Activated CD4-positive, alpha-beta T cell treated with anti-CD3 and anti-CD28 coated beads, Interleukin-2, amount 50 U/mL, for 4 hours (primary cell): ENCODE measurements around the gene P4HA1.

ENCODE experiments used
- DNase-seq, 2 experiments: peaks; one replicate each; pipeline ENCODE4 v3.0.0-alpha.2; 2020

P4HA1 gene

DNA sequence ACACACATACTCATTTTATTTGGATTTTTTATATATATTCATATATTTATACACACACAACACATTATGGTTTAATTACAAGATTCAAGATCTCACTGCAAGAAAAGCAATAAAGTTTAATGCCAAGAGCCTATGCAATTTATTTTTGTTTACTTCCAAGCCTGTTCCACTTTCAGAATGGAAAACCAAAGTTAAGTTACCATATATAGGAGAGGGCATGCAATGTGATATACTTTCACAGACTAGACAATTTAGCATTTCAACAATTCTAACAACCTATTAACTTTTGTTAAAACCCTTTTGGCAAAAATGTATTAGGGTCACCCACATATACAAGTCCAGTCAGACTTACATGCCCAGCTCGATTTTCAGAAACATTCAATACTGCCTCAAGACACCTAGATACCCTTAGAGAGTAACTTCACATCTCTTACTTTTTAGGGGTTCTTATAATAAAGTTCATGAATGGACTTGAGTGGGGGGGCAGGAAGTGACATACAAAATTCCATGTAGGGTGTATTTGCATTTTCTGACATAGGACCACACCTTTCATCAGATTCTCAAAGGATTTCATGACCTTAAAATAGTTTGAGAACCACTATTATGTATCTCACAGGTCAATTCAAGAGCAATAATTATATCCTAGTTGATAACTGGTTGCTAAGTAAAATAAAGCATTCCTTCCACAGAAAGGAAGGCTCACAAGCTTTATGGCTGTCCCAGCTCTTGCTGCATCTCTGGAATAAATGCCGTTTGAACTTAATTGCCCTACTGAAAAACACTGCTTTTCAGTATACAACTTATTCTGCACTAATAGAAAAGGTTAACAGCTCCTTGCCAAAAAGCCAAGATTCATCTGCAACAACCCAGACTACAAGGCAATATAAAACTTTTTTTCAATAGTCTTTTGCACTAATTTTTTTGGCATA lies 2.5 kb downstream of the P4HA1 start:
- no peak for DNase-seq

DNA sequence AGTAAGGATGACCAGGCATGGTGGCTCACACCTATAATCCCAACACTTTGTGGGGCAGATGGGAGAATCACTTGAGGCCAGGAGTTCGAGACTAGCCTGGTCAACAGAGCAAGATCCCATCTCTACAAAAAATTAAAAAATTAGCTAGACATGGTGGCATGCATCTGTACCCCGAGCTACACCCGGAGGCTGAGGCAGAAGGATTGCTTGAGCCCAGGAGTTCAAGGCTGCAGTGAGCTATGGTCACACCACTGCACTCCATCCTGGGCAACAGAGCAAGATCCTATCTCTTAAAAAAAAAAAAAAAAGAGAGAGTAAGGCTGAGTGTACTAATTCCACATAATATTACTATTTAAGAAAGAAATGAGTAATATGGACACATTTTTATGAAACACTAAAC lies 3.8 kb downstream of the P4HA1 start:
- no peak for DNase-seq

GRCh38 chr10:73088304-73088703 lies 8.4 kb downstream of the P4HA1 start:
- no peak for DNase-seq

DNA sequence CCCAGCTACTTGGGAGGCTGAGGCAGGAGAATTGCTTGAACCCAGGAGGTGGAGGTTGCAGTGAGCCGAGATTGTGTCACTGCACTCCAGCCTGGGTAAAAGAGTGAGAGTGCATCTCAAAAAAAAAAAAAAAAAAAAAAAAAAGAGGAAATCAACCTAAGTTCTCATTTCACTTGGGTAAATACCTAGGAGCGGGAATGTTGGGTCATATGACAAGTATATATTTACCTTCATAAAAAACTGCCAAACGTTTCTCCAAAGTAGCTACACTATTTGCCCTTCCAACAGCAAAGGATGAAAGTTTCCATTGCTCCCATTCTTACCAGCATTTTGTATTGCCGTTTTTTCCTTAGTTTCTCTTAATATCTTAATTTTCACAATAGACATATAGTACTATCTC lies 9.8 kb downstream of the P4HA1 start:
- no peak for DNase-seq

- DNase-seq, result no peak
Measured at GRCh38 chr10:73084209-73084608, 12.5 kb downstream of the P4HA1 start.

GRCh38 chr10:73083221-73083620 lies 13.4 kb downstream of the P4HA1 start:
- DNase-seq, result no peak

DNA sequence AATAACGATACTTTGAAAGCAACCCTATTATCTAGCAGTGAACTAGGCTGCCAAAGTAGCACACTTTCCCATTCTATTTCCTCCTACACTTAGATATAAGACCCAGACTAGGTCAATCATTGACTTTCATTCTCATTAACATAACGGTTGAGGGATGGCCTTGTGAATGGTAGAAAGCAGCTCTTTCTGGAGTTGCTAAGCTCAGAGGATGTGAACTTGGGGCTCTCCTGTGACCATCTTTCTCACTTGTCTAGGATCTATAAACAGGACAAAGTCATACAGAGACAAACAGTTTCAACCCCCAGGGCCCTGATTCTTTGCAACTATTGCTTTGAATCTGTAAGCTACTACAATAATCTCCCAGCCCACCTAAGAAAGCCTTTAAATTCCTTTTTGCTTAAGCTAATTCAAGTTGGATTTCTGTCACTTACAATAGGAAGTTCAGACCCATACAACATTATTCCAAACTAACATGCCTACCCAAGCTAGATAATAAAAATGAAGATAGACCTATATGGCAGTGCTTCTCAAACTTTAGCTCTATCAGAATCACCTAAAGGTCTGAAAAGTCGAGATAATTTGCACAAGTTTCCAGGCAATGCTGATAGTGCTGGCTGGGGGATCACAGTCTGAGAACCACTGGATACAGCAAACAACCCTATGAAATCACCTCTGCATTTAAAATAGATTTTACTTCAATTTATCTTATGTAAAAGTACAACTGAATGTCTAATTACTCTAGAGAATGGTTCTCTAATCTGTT lies 16.7 kb downstream of the P4HA1 start:
- no peak for DNase-seq

- DNase-seq, result no peak
Measured at GRCh38 chr10:73076360-73077183, 20.1 kb downstream of the P4HA1 start.

DNA sequence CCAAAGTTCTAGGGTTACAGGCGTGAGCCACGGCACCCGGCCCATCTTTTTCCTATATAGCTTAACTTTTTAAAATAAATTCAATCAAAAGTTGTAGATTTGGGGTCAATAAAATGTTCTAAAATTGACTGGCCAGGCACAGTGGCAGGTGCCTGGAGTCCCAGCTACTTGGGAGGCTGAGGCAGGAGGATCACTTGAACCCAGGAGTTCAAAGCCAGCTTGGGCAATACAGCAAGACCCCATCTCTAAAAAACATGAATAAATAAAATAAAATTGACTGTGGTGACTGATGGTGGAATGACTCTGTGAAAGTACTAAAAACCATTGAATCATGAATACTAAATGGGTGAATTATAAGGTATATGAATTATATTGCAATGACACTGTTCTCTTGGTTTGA lies 20.8 kb downstream of the P4HA1 start:
- DNase-seq, result no peak

DNA sequence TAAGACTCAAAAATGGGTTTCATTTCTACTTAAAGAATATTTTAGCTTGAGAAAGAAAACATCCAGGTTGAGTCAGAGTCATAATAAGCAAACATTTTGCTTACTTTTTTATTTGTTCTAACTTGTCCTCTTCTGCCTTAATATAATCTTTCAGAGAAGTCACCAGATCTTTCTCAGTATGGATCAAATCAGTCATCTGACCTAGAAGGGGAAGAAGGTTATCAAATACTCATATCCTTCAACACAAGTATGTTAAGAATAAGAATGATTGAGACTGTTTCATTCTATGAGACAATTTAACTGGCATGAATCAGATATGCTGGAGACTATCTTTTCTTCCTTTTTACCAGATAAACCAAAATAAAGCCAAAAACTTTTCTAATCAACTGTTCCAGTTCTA lies 23.0 kb downstream of the P4HA1 start:
- DNase-seq, result no peak

DNA sequence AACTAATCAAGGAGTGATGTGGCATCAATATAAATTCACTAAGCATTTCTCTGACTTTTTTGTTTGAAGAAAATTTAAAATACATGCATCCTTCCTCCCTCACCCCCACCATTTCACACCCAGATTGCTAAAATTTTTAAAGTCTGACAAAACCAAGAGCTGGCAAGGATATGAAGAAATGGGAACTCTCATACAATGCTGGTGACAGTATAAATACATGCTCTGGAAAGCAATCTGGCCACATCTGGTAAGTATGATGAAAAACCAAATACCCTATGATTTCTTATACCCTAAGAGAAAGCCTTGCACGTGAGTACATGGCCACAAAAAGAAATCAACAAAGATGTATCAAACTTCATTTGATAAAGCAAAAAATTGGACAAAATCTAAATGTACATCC lies 31.2 kb downstream of the P4HA1 start:
- no peak for DNase-seq

- DNase-seq, result no peak
Measured at GRCh38 chr10:73061743-73062142, 34.9 kb downstream of the P4HA1 start.

- no peak for DNase-seq
Measured at GRCh38 chr10:73060738-73061635, 35.7 kb downstream of the P4HA1 start.

DNA sequence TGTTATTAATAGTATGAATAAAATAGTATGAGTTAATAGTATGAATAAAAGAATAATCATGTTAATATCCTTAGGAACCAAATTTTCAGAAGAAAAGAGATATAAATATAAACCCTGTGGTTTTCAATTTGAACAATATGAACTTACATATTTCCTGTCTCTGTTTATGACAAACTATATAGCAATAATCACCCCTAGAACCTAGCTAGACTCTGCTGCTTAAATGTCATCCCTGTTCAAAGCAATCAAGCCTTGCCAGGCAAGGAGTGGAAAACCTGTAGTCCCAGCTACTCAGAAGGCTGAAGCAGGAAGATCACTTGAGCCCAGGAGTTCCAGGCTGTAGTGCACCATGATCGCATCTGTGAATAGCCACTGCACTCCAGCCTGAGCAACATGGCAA lies 36.5 kb downstream of the P4HA1 start:
- no peak for DNase-seq

- no peak for DNase-seq
Measured at GRCh38 chr10:73058057-73058591, 38.5 kb downstream of the P4HA1 start.

GRCh38 chr10:73054286-73054685 lies 42.4 kb downstream of the P4HA1 start:
- no peak for DNase-seq

GRCh38 chr10:73053275-73053674 lies 43.4 kb downstream of the P4HA1 start:
- no peak for DNase-seq

- no peak for DNase-seq
Measured at GRCh38 chr10:73044378-73045285, 52.0 kb downstream of the P4HA1 start.

DNA sequence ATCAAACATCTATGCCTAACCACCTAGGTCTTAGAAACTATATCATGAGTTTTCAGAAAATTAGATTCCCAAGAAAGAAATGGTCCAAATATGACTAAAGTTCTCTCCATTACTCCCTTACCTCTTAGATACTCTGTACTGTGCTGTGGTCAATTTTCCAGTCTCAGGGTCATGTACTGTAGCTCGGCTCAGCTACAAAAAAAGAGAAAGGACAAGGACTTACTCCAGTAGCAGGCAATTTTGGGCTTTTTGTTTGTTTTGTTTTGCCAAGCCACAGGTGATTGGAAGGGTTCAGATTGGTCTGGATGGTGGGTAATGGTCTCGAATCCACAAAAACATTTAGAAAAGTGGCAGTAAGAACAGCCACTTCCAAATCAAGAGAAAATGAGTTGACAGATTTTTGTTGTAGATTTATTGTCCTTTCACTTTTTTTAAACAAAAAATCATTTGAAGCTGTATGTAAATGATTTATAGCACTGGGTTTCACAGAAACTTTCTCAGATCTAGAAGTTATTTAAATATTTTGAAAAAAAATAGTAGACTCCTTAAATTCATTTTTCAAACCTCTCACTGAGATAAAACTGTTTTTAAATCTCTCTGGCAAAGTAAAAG lies 52.8 kb downstream of the P4HA1 start:
- no peak for DNase-seq

DNA sequence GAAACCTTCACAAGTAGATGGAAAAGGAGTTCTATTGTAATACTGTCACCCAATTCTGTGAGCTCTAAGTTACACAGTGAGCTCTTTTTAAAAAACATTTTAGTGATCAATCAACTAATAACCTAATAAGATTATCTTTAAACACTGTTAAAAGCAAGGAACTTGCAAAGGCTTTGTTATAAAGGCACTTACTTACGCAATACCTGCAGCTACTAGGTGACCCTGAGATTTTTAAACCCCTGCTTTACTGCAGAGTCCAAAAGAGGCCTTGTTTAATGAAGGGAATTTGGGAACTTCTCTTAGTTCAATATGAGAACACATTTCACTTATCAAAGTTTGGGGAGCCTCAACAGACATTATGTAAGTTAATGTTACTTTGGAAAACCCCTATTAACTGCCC lies 53.3 kb downstream of the P4HA1 start:
- no peak for DNase-seq
